ENCODE data around the gene GASK1A. TPM values are rescaled to one million over a fixed set of nuclear protein-coding genes. Genes with fewer than 3 reads are reported as not detected.

Gene GASK1A
- total RNA-seq, 2 experiments from 2014 or later, result 0.28 TPM; not detected in 1

- Histone ChIP-seq H3K27me3 (ENCODE audit: control insufficient read depth in 1 of 2, insufficient read depth in 2 of 2, low read length in 2 of 2) (peaks cover 21 to 31% of the 10 kb centered on the region in 2 experiments), H3K4me1 (ENCODE audit: insufficient read depth, low read length) (peaks cover 11% of the 10 kb centered on the region), H3K4me3 (ENCODE audit: low read length) (no peak overlapping the region), H3K27ac (ENCODE audit: low read depth in 1 of 2, low read length in 2 of 2) (no peak overlapping the region), H3K9me3 (ENCODE audit: control insufficient read depth in 1 of 2, insufficient read depth in 1 of 2, low read length in 2 of 2) (no peaks in the 10 kb centered on the region), H3K36me3 (ENCODE audit: insufficient read depth, low read length) (no peaks in the 10 kb centered on the region)
- ChIA-PET POLR2A (no interaction called here), CTCF (no interaction called here)
- TF ChIP-seq, protein P1, sequence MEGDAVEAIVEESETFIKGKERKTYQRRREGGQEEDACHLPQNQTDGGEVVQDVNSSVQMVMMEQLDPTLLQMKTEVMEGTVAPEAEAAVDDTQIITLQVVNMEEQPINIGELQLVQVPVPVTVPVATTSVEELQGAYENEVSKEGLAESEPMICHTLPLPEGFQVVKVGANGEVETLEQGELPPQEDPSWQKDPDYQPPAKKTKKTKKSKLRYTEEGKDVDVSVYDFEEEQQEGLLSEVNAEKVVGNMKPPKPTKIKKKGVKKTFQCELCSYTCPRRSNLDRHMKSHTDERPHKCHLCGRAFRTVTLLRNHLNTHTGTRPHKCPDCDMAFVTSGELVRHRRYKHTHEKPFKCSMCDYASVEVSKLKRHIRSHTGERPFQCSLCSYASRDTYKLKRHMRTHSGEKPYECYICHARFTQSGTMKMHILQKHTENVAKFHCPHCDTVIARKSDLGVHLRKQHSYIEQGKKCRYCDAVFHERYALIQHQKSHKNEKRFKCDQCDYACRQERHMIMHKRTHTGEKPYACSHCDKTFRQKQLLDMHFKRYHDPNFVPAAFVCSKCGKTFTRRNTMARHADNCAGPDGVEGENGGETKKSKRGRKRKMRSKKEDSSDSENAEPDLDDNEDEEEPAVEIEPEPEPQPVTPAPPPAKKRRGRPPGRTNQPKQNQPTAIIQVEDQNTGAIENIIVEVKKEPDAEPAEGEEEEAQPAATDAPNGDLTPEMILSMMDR (IDR thresholded peaks at IDR 0.05), result no peak
- no peaks in the 10 kb centered on the region for H3K36me3 Mint-ChIP-seq (ENCODE audit: low read depth)
- no peaks in the 10 kb centered on the region for H3K9me3 Mint-ChIP-seq
- intact Hi-C loops (cut with DNase I, micrococcal nuclease), result no loop called here
- H3K27ac Mint-ChIP-seq, result no peak overlapping the region
- no peak for DNase-seq
- no peak for ATAC-seq (ENCODE audit: poor library complexity)
- no peak overlapping the region for H3K4me3 Mint-ChIP-seq
- peaks cover 32% of the 10 kb centered on the region for H3K27me3 Mint-ChIP-seq
- H3K4me1 Mint-ChIP-seq (ENCODE audit: low read depth), result peaks cover 10% of the 10 kb centered on the region
These were observed 3.7 kb downstream of the GASK1A start for GRCh38 chr3:42982645-42983412.

GRCh38 chr3:42983927-42984326 is 4.8 kb downstream of the GASK1A start:
- Mint-ChIP-seq H3K36me3 (ENCODE audit: low read depth) (no peaks in the 10 kb centered on the region), H3K27ac (no peak overlapping the region), H3K9me3 (no peaks in the 10 kb centered on the region), H3K4me3 (no peak overlapping the region), H3K4me1 (ENCODE audit: low read depth) (peaks cover 5% of the 10 kb centered on the region), H3K27me3 (peaks cover 21% of the 10 kb centered on the region)
- DNase-seq (no peak), ATAC-seq (ENCODE audit: poor library complexity) (no peak)
- H3K9me3 ChIP-seq (ENCODE audit: control insufficient read depth in 1 of 2, insufficient read depth in 1 of 2, low read length in 2 of 2), result no peaks in the 10 kb centered on the region
- peaks cover 20 to 22% of the 10 kb centered on the region in 2 experiments for H3K27me3 ChIP-seq (ENCODE audit: control insufficient read depth in 1 of 2, insufficient read depth in 2 of 2, low read length in 2 of 2)
- H3K4me3 ChIP-seq (ENCODE audit: low read length), result no peak overlapping the region
- TF ChIP-seq, protein P1 (IDR thresholded peaks at IDR 0.05), result no peak
- peaks cover 10% of the 10 kb centered on the region for H3K4me1 ChIP-seq (ENCODE audit: insufficient read depth, low read length)
- no peaks in the 10 kb centered on the region for H3K36me3 ChIP-seq (ENCODE audit: insufficient read depth, low read length)
- ChIA-PET POLR2A (interaction anchor here (1.6 kb wide), 1 partner anchor 40 kb away, joined by 4 read pairs; no protein-coding TSS in a partner anchor), CTCF (no interaction called here)
- H3K27ac ChIP-seq (ENCODE audit: low read depth in 1 of 2, low read length in 2 of 2), result no peak overlapping the region
- intact Hi-C loops (cut with DNase I, micrococcal nuclease), result no loop called here

DNA sequence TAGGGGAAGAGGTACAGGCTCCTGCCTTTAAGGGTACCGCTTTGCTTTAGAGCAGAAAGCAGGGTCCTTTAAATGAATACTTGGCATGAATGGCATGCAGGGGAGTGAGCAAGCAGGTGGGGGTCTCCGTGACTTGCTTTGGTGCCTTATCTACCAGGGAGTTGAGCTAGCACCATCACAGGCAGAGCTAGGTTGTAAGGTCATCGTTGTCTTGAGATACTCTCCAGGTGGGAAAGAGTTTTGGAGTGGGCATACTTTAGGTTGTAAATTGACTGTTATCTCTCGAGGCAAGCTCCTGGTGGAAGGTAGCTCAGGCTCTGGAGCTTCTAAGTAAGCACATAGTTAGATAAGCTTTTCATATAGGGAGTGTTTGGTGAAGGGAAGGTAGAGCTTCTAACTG is 5.6 kb downstream of the GASK1A start:
- no peak for DNase-seq
- CTCF ChIA-PET, result interaction anchor here (0.9 kb wide), 1 partner anchor 86 kb away, joined by 3 read pairs; no protein-coding TSS in a partner anchor

More for the DNA sequence above, 5.6 kb downstream of the GASK1A start:
- TF ChIP-seq, protein P1 (IDR thresholded peaks at IDR 0.05), result no peak
- H3K27me3 Mint-ChIP-seq, result peaks cover 17% of the 10 kb centered on the region
- no peak overlapping the region for H3K27ac ChIP-seq (ENCODE audit: low read depth in 1 of 2, low read length in 2 of 2)
- H3K36me3 ChIP-seq (ENCODE audit: insufficient read depth, low read length), result no peaks in the 10 kb centered on the region
- intact Hi-C loops (cut with DNase I, micrococcal nuclease), result no loop called here
- H3K27me3 ChIP-seq (ENCODE audit: control insufficient read depth in 1 of 2, insufficient read depth in 2 of 2, low read length in 2 of 2), result peaks cover 16% of the 10 kb centered on the region in 2 experiments
- H3K4me3 ChIP-seq (ENCODE audit: low read length), result no peak overlapping the region
- peaks cover 4% of the 10 kb centered on the region for H3K4me1 ChIP-seq (ENCODE audit: insufficient read depth, low read length)
- peaks cover 3% of the 10 kb centered on the region for H3K4me1 Mint-ChIP-seq (ENCODE audit: low read depth)
- no peaks in the 10 kb centered on the region for H3K9me3 Mint-ChIP-seq
- no peak for ATAC-seq (ENCODE audit: poor library complexity)
- POLR2A ChIA-PET, result interaction anchor here (1.6 kb wide), 1 partner anchor 39 kb away, joined by 4 read pairs; no protein-coding TSS in a partner anchor
- no peak overlapping the region for H3K4me3 Mint-ChIP-seq
- no peaks in the 10 kb centered on the region for H3K9me3 ChIP-seq (ENCODE audit: control insufficient read depth in 1 of 2, insufficient read depth in 1 of 2, low read length in 2 of 2)
- H3K27ac Mint-ChIP-seq, result no peak overlapping the region
- no peaks in the 10 kb centered on the region for H3K36me3 Mint-ChIP-seq (ENCODE audit: low read depth)
